GM13976 (cell line): Measurements from ENCODE around the gene TRH.
A peak's percentile ranks its signal among the peaks of the same experiment; 100 is the strongest.

Experiments used
- DNase-seq: peaks from one replicate; pipeline ENCODE4 v3.0.0; 2012; ENCODE audit warnings: low spot score
- CTCF ChIP-seq: IDR thresholded peaks from 2 replicates; pipeline ENCODE4 v1.5.1; 2012; ENCODE audit warnings: borderline replicate concordance, mild to moderate bottlenecking; ENCODE audit not compliant: insufficient read depth; ENCODE audit errors: extremely low read depth, missing control alignments, control extremely low read depth
- in situ Hi-C: fragments of 300-500 bp; cut with MboI; formaldehyde crosslinking; loops from one replicate; pipeline ENCODE4 v1.12.0; 2022; ENCODE audit warnings: low sequenced_read_pairs, mixed read lengths, inconsistent platforms; ENCODE audit not compliant: unreplicated experiment

TRH gene

GRCh38 chr3:129971351-129972052, 3.0 kb upstream of the TRH start:
- no peak for TF ChIP-seq CTCF
- in situ Hi-C loops, result no loop called here
- DNase-seq, result no peak

GRCh38 chr3:129972301-129972700, 2.2 kb upstream of the TRH start:
- TF ChIP-seq CTCF, result no peak
- in situ Hi-C loops, result no loop called here
- DNase-seq, result no peak

GRCh38 chr3:129973853-129974563, 512 bp upstream of the TRH start:
- TF ChIP-seq CTCF, result no peak
- in situ Hi-C loops, result no loop called here
- no peak for DNase-seq

GRCh38 chr3:129974833-129975704, 549 bp downstream of the TRH start:
- peak; percentile 42 for DNase-seq
- no peak for TF ChIP-seq CTCF
- in situ Hi-C loops, result no loop called here

GRCh38 chr3:129975705-129976048, 1.2 kb downstream of the TRH start:
- in situ Hi-C loops, result no loop called here
- TF ChIP-seq CTCF, result no peak
- peak; percentile 32 for DNase-seq

GRCh38 chr3:129976286-129976685, 1.8 kb downstream of the TRH start:
- in situ Hi-C loops, result no loop called here
- no peak for TF ChIP-seq CTCF
- no peak for DNase-seq
